K562 (cell line): Measurements from ENCODE around the gene HMOX2. TPM values are rescaled to one million over a fixed set of nuclear protein-coding genes. Genes with fewer than 3 reads are reported as not detected.

Experiments used
- BCL6 ChIP-seq: fragments of 250-450 bp; sonication (Bioruptor Pico); IDR thresholded peaks from 2 replicates; pipeline ENCODE4 v1.4.0; 2020
- BRF1 ChIP-seq: IDR thresholded peaks from 3 replicates; pipeline ENCODE4 v1.6.1; 2011; ENCODE audit warnings: borderline replicate concordance, mild to moderate bottlenecking; ENCODE audit not compliant: insufficient read length; ENCODE audit errors: extremely low read depth
- EP300 ChIP-seq: IDR thresholded peaks from 2 replicates; pipeline ENCODE4 v1.6.1; 2012; ENCODE audit warnings: low read length, improper control_type of control experiment
- ESRRB ChIP-seq: fragments of 250-450 bp; sonication (Bioruptor Pico); IDR thresholded peaks from 2 replicates; pipeline ENCODE4 v1.5.0; 2020; ENCODE audit warnings: mild to moderate bottlenecking, moderate library complexity, borderline replicate concordance
- FOXM1 ChIP-seq, 2 experiments: fragments of 450-650 bp in 1 of 2; sonication (generic) in 1 of 2; formaldehyde crosslinking in 1 of 2; IDR thresholded peaks; 2 replicates each; pipeline versions ENCODE4 v1.6.1 to v1.9.0; 2017 to 2022; ENCODE audit warnings: low read depth in 2 of 2, mild to moderate bottlenecking in 2 of 2, missing genetic modification reagents in 1 of 2, moderate library complexity in 1 of 2
- HBP1 ChIP-seq: fragments of 450-650 bp; formaldehyde crosslinking; IDR thresholded peaks from 2 replicates; pipeline ENCODE4 v1.4.0; 2022; ENCODE audit warnings: missing genetic modification characterization
- MEIS2 ChIP-seq: fragments of 450-650 bp; IDR thresholded peaks from 2 replicates; pipeline ENCODE4 v1.6.1; 2014; ENCODE audit warnings: mild to moderate bottlenecking; ENCODE audit not compliant: partially characterized antibody
- MYC ChIP-seq, 2 experiments: fragments of 250-450 bp in 1 of 2; sonication (Bioruptor Pico) in 1 of 2; IDR thresholded peaks; 2 replicates each; pipeline versions ENCODE4 v1.5.1 to v1.6.1; 2012 to 2021; ENCODE audit warnings: low read depth in 2 of 2, borderline replicate concordance in 1 of 2, improper control_type of control experiment in 1 of 2, low read length in 1 of 2, mild to moderate bottlenecking in 1 of 2, moderate library complexity in 1 of 2
- POLR2AphosphoS2 ChIP-seq: IDR thresholded peaks from 2 replicates; pipeline ENCODE4 v1.6.1; 2012; ENCODE audit warnings: low read length, improper control_type of control experiment
- PTTG1 ChIP-seq: fragments of 450-650 bp; IDR thresholded peaks from 2 replicates; pipeline ENCODE4 v1.6.1; 2016; ENCODE audit warnings: low read depth, mild to moderate bottlenecking, missing genetic modification characterization, missing compliant biosample characterization
- RBFOX2 ChIP-seq: fragments of 200-400 bp; formaldehyde crosslinking; IDR thresholded peaks from 2 replicates; pipeline ENCODE4 v1.6.1; 2017; ENCODE audit warnings: low read depth, mild to moderate bottlenecking, low read length, moderate library complexity
- SP2 ChIP-seq: IDR thresholded peaks from 2 replicates; pipeline ENCODE4 v1.6.1; 2011; ENCODE audit warnings: mild to moderate bottlenecking, low read depth, low read length, moderate library complexity; ENCODE audit not compliant: poor library complexity, severe bottlenecking; ENCODE audit errors: extremely low read depth
- STAG1 ChIP-seq: sonication (generic); formaldehyde crosslinking; IDR thresholded peaks from 2 replicates; pipeline ENCODE4 v1.5.0; 2020; ENCODE audit warnings: missing genetic modification reagents, borderline replicate concordance
- TBL1XR1 ChIP-seq, 2 experiments: IDR thresholded peaks; 2 replicates each; pipeline ENCODE4 v1.6.1; 2012; ENCODE audit warnings: improper control_type of control experiment in 2 of 2, low read length in 2 of 2, mild to moderate bottlenecking in 1 of 2
- TEAD4 ChIP-seq, 2 experiments: sonication (generic) in 1 of 2; formaldehyde crosslinking in 1 of 2; IDR thresholded peaks; 2 replicates each; pipeline versions ENCODE4 v1.6.1 to v1.8.0; 2012 to 2022; ENCODE audit warnings: borderline replicate concordance in 1 of 2, inconsistent platforms in 1 of 2, low read length in 1 of 2, mild to moderate bottlenecking in 1 of 2, missing genetic modification reagents in 1 of 2
- U2AF2 ChIP-seq: fragments of 200-400 bp; formaldehyde crosslinking; optimal IDR thresholded peaks from 2 replicates; pipeline ENCODE3; 2017; ENCODE audit warnings: low read depth, mild to moderate bottlenecking, low read length
- ZFP30 ChIP-seq: fragments of 250-450 bp; sonication (Bioruptor Pico); IDR thresholded peaks from 2 replicates; pipeline ENCODE4 v1.8.0; 2022; ENCODE audit warnings: moderate library complexity, mild to moderate bottlenecking, inconsistent platforms, borderline replicate concordance
- ZKSCAN8 ChIP-seq: fragments of 200-800 bp; sonication (Bioruptor generic); IDR thresholded peaks from 2 replicates; pipeline ENCODE4 v1.6.1; 2016; ENCODE audit warnings: missing genetic modification characterization, missing compliant biosample characterization
- ZNF12 ChIP-seq: sonication (generic); formaldehyde crosslinking; IDR thresholded peaks from 2 replicates; pipeline ENCODE4 v1.4.0; 2020; ENCODE audit warnings: mild to moderate bottlenecking, missing genetic modification reagents
- polyA plus RNA-seq, 8 experiments: library from polyadenylated mRNA; depleted of rRNA in 4 of 8; stranded (reverse) in 5 of 8; unstranded in 3 of 8; fragments of >200 nt; fragmentation: Nextera tagmentation in 2 of 8; fragmentation: Illumina TruSeq in 1 of 8; extraction: Ambion mirVana in 2 of 8; extraction: Trizol in 1 of 8; gene quantifications; 2 replicates each; pipeline versions ENCODE4 v1.2.1 to v1.2.3, GENCODE V29; 2011 to 2014; ENCODE audit warnings: inconsistent platforms in 1 of 8, missing spikeins in 1 of 8
- total RNA-seq, 7 experiments: library from RNA; depleted of rRNA in 6 of 7; stranded (reverse); fragments of >200 nt in 6 of 7; fragmentation: Illumina TruSeq in 2 of 7; extraction: Trizol in 2 of 7; gene quantifications; 2 replicates each; pipeline versions ENCODE4 v1.2.1 to v1.2.3, GENCODE V29; 2011 to 2021; ENCODE audit warnings: low replicate concordance in 1 of 7
- TF ChIP-seq, protein P1 (sequence below): sonication (generic); formaldehyde crosslinking; IDR thresholded peaks from 2 replicates; pipeline ENCODE4 v1.8.1; 2022; ENCODE audit warnings: missing genetic modification reagents
- TF ChIP-seq, protein P2 (sequence below), 2 experiments: IDR thresholded peaks; 2 replicates each; pipeline ENCODE4 v1.6.1; 2012; ENCODE audit warnings: improper control_type of control experiment in 2 of 2, low read depth in 2 of 2, low read length in 2 of 2, borderline replicate concordance in 1 of 2

The HMOX2 gene
- total and polyA plus RNA-seq, 9 of the 15 experiments (the other 6 are each of a cell fraction or from before 2014, with no cell fraction given) = 26.8 to 87.4 (median 57.4) TPM

GRCh38 chr16:4474192-4474961 lies 1.8 kb upstream of the HMOX2 start, which contains the start of gene NMRAL1 (continued):
- TF ChIP-seq SP2 (peak; percentile 51), PTTG1 (no peak), ZNF12 (CRISPR knock-in tag) (no peak), FOXM1 (IDR thresholded peaks at IDR 0.05; ENCODE audit: low read depth) (no peak), FOXM1 (CRISPR knock-in tag; IDR thresholded peaks at IDR 0.05; ENCODE audit: low read depth) (no peak), ESRRB (no peak), TEAD4 (IDR thresholded peaks at IDR 0.05; ENCODE audit: low read length) (peak; percentile 45; the same call in 1 of the 2 replicates), TEAD4 (CRISPR knock-in tag; IDR thresholded peaks at IDR 0.05; ENCODE audit: borderline replicate concordance) (no peak), ZFP30 (CRISPR knock-in tag) (no peak), TBL1XR1 (IDR thresholded peaks at IDR 0.05; ENCODE audit: low read length in 2 of 2) (no peak), MYC (IDR thresholded peaks at IDR 0.05; ENCODE audit: low read depth, low read length) (peak; percentile 99), MYC (CRISPR knock-in tag; IDR thresholded peaks at IDR 0.05; ENCODE audit: borderline replicate concordance, low read depth) (0 out of 2 replicates have a peak, but pooled peaks have one; percentile 63), MEIS2 (no peak), BCL6 (CRISPR knock-in tag) (no peak), BRF1 (no peak), HBP1 (CRISPR knock-in tag) (no peak), POLR2AphosphoS2 (no peak), EP300 (peak; percentile 50; the same call in 1 of the 2 replicates), U2AF2 (no peak), RBFOX2 (peak; percentile 95), STAG1 (no peak), ZKSCAN8 (CRISPR knock-in tag) (no peak)
- TF ChIP-seq, protein P1, sequence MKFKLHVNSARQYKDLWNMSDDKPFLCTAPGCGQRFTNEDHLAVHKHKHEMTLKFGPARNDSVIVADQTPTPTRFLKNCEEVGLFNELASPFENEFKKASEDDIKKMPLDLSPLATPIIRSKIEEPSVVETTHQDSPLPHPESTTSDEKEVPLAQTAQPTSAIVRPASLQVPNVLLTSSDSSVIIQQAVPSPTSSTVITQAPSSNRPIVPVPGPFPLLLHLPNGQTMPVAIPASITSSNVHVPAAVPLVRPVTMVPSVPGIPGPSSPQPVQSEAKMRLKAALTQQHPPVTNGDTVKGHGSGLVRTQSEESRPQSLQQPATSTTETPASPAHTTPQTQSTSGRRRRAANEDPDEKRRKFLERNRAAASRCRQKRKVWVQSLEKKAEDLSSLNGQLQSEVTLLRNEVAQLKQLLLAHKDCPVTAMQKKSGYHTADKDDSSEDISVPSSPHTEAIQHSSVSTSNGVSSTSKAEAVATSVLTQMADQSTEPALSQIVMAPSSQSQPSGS (CRISPR knock-in tag) = 0 out of 2 replicates have a peak, but pooled peaks have one; percentile 17
- TF ChIP-seq, protein P2, sequence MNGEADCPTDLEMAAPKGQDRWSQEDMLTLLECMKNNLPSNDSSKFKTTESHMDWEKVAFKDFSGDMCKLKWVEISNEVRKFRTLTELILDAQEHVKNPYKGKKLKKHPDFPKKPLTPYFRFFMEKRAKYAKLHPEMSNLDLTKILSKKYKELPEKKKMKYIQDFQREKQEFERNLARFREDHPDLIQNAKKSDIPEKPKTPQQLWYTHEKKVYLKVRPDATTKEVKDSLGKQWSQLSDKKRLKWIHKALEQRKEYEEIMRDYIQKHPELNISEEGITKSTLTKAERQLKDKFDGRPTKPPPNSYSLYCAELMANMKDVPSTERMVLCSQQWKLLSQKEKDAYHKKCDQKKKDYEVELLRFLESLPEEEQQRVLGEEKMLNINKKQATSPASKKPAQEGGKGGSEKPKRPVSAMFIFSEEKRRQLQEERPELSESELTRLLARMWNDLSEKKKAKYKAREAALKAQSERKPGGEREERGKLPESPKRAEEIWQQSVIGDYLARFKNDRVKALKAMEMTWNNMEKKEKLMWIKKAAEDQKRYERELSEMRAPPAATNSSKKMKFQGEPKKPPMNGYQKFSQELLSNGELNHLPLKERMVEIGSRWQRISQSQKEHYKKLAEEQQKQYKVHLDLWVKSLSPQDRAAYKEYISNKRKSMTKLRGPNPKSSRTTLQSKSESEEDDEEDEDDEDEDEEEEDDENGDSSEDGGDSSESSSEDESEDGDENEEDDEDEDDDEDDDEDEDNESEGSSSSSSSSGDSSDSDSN (IDR thresholded peaks at IDR 0.05; ENCODE audit: borderline replicate concordance in 1 of 2, low read depth in 2 of 2, low read length in 2 of 2) = peak in 1 of 2 experiments; percentile 69; a peak in 1 of 4 replicates
